Subcutaneous adipose tissue (tissue), 4 donors: Measurements from ENCODE around the gene TLR6. TPM values are rescaled to one million over a fixed set of nuclear protein-coding genes. Genes with fewer than 3 reads are reported as not detected.

Source experiments
- CTCF ChIP-seq: fragments of 450-650 bp; IDR thresholded peaks from one replicate; pipeline ENCODE4 v1.5.1; 2016; ENCODE audit warnings: low read depth, mild to moderate bottlenecking, control low read depth, antibody characterized with exemption, moderate library complexity
- total RNA-seq, 4 donors: library from RNA; depleted of rRNA; stranded (reverse); fragments of >200 nt; gene quantifications; one replicate each; pipeline ENCODE4 v1.1.0, GENCODE V29; 2016

Gene TLR6
- total RNA-seq, 4 donors from 2014 or later, result 4.7 to 19.2 (median 10.7) TPM

- no peak for TF ChIP-seq CTCF
Observed at GRCh38 chr4:38866973-38867477, 10.4 kb upstream of the TLR6 start.

- no peak for TF ChIP-seq CTCF
Observed at GRCh38 chr4:38865445-38865844, 8.8 kb upstream of the TLR6 start.

GRCh38 chr4:38861791-38862190 lies 5.2 kb upstream of the TLR6 start:
- TF ChIP-seq CTCF, result no peak

GRCh38 chr4:38860788-38861424 lies 4.3 kb upstream of the TLR6 start:
- TF ChIP-seq CTCF, result no peak

- no peak for TF ChIP-seq CTCF
Observed at GRCh38 chr4:38859501-38859900, 2.9 kb upstream of the TLR6 start.

GRCh38 chr4:38858097-38858420 lies 1.4 kb upstream of the TLR6 start:
- TF ChIP-seq CTCF, result no peak

- no peak for TF ChIP-seq CTCF
Observed at GRCh38 chr4:38857354-38858096, 908 bp upstream of the TLR6 start.
